ENCODE data around the gene OSBPL3. TPM values are rescaled to one million over a fixed set of nuclear protein-coding genes. Genes with fewer than 3 reads are reported as not detected.

The OSBPL3 gene
- total RNA-seq, 1 donor from 2014 or later: 35.2 TPM

- TF ChIP-seq CTCF (IDR thresholded peaks at IDR 0.05; ENCODE audit: insufficient read depth, low read length, poor library complexity, severe bottlenecking): no peak
- Histone ChIP-seq H3K4me3 (ENCODE audit: low read depth, low read length) (no peak overlapping the region), H3K36me3 (ENCODE audit: control insufficient read depth, insufficient read depth, low read length) (no peaks in the 10 kb centered on the region)
Measured at GRCh38 chr7:24958399-24958798, 21.6 kb downstream of the OSBPL3 start.

GRCh38 chr7:24956021-24956420 lies 24.0 kb downstream of the OSBPL3 start:
- Histone ChIP-seq H3K36me3 (ENCODE audit: control insufficient read depth, insufficient read depth, low read length) (no peaks in the 10 kb centered on the region), H3K4me3 (ENCODE audit: low read depth, low read length) (no peak overlapping the region), H3K27me3 (ENCODE audit: control insufficient read depth, insufficient read depth, low read length) (no peaks in the 10 kb centered on the region)
- no peak for DNase-seq (ENCODE audit: low read depth)
- TF ChIP-seq CTCF (IDR thresholded peaks at IDR 0.05; ENCODE audit: insufficient read depth, low read length, poor library complexity, severe bottlenecking): no peak

More at GRCh38 chr7:24958399-24958798, 21.6 kb downstream of the OSBPL3 start:
- H3K27me3 ChIP-seq (ENCODE audit: control insufficient read depth, insufficient read depth, low read length): no peaks in the 10 kb centered on the region
- no peak for DNase-seq (ENCODE audit: low read depth)

GRCh38 chr7:24955313-24955712 lies 24.7 kb downstream of the OSBPL3 start:
- no peaks in the 10 kb centered on the region for H3K36me3 ChIP-seq (ENCODE audit: control insufficient read depth, insufficient read depth, low read length)
- no peak for TF ChIP-seq CTCF (IDR thresholded peaks at IDR 0.05; ENCODE audit: insufficient read depth, low read length, poor library complexity, severe bottlenecking)
- no peak for DNase-seq (ENCODE audit: low read depth)
- no peak overlapping the region for H3K4me3 ChIP-seq (ENCODE audit: low read depth, low read length)
- no peaks in the 10 kb centered on the region for H3K27me3 ChIP-seq (ENCODE audit: control insufficient read depth, insufficient read depth, low read length)

GRCh38 chr7:24952464-24952863 lies 27.5 kb downstream of the OSBPL3 start:
- no peaks in the 10 kb centered on the region for H3K27me3 ChIP-seq (ENCODE audit: control insufficient read depth, insufficient read depth, low read length)
- TF ChIP-seq CTCF (IDR thresholded peaks at IDR 0.05; ENCODE audit: insufficient read depth, low read length, poor library complexity, severe bottlenecking): no peak
- no peak for DNase-seq (ENCODE audit: low read depth)
- H3K36me3 ChIP-seq (ENCODE audit: control insufficient read depth, insufficient read depth, low read length): no peaks in the 10 kb centered on the region
- no peak overlapping the region for H3K4me3 ChIP-seq (ENCODE audit: low read depth, low read length)

- no peak for TF ChIP-seq CTCF (IDR thresholded peaks at IDR 0.05; ENCODE audit: insufficient read depth, low read length, poor library complexity, severe bottlenecking)
- Histone ChIP-seq H3K27me3 (ENCODE audit: control insufficient read depth, insufficient read depth, low read length) (no peaks in the 10 kb centered on the region), H3K4me3 (ENCODE audit: low read depth, low read length) (no peak overlapping the region), H3K36me3 (ENCODE audit: control insufficient read depth, insufficient read depth, low read length) (no peaks in the 10 kb centered on the region)
- DNase-seq (ENCODE audit: low read depth): no peak
Measured at GRCh38 chr7:24951441-24951980, 28.5 kb downstream of the OSBPL3 start.

GRCh38 chr7:24949884-24950283 lies 30.1 kb downstream of the OSBPL3 start:
- H3K4me3 ChIP-seq (ENCODE audit: low read depth, low read length): no peak overlapping the region
- H3K27me3 ChIP-seq (ENCODE audit: control insufficient read depth, insufficient read depth, low read length): no peaks in the 10 kb centered on the region
- DNase-seq (ENCODE audit: low read depth): no peak
- TF ChIP-seq CTCF (IDR thresholded peaks at IDR 0.05; ENCODE audit: insufficient read depth, low read length, poor library complexity, severe bottlenecking): no peak
- H3K36me3 ChIP-seq (ENCODE audit: control insufficient read depth, insufficient read depth, low read length): no peaks in the 10 kb centered on the region
